Uterus (tissue), 2 donors: Measurements from ENCODE around the gene TCAIM.

Experiments used
- POLR2A ChIP-seq, 2 donors: fragments of 450-650 bp; IDR thresholded peaks; one replicate each; pipeline ENCODE4 v1.6.1; 2016; ENCODE audit warnings: antibody characterized with exemption in 2 of 2, mild to moderate bottlenecking in 1 of 2, moderate library complexity in 1 of 2
- TF ChIP-seq, protein P1 (sequence below), 4 experiments: fragments of 200-600 bp in 2 of 4; fragments of 450-650 bp in 2 of 4; sonication (generic) in 2 of 4; IDR thresholded peaks; one replicate each; pipeline ENCODE4 v1.5.1; 2016 to 2019; ENCODE audit warnings: antibody characterized with exemption in 4 of 4, mild to moderate bottlenecking in 2 of 4, moderate library complexity in 1 of 4

- TF ChIP-seq, protein P1, sequence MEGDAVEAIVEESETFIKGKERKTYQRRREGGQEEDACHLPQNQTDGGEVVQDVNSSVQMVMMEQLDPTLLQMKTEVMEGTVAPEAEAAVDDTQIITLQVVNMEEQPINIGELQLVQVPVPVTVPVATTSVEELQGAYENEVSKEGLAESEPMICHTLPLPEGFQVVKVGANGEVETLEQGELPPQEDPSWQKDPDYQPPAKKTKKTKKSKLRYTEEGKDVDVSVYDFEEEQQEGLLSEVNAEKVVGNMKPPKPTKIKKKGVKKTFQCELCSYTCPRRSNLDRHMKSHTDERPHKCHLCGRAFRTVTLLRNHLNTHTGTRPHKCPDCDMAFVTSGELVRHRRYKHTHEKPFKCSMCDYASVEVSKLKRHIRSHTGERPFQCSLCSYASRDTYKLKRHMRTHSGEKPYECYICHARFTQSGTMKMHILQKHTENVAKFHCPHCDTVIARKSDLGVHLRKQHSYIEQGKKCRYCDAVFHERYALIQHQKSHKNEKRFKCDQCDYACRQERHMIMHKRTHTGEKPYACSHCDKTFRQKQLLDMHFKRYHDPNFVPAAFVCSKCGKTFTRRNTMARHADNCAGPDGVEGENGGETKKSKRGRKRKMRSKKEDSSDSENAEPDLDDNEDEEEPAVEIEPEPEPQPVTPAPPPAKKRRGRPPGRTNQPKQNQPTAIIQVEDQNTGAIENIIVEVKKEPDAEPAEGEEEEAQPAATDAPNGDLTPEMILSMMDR (IDR thresholded peaks at IDR 0.05), result no peak
- no peak for TF ChIP-seq POLR2A (IDR thresholded peaks at IDR 0.05)
These were observed 62.2 kb downstream of the TCAIM start for GRCh38 chr3:44400771-44401170.
